GM12872 (cell line): ENCODE measurements around the gene TFE3.

ENCODE experiments used
- CTCF ChIP-seq: IDR thresholded peaks from 3 replicates; pipeline ENCODE4 v1.5.1; 2011; ENCODE audit warnings: low read depth, mild to moderate bottlenecking, low read length, moderate library complexity; ENCODE audit not compliant: insufficient read depth

Gene TFE3

GRCh38 chrX:49059681-49060085 lies 16.5 kb upstream of the TFE3 start:
- no peak for TF ChIP-seq CTCF

GRCh38 chrX:49059201-49059600 lies 16.0 kb upstream of the TFE3 start:
- TF ChIP-seq CTCF = no peak

- no peak for TF ChIP-seq CTCF
These were observed 15.6 kb upstream of the TFE3 start, which contains the start of gene CCDC120 for GRCh38 chrX:49058794-49059193. TSS of gene CCDC120 (plus strand) at chrX:49058999. CDS start at chrX:49062042, 3,043 bp downstream.

- no peak for TF ChIP-seq CTCF
These were observed 11.1 kb upstream of the TFE3 start for GRCh38 chrX:49054073-49054762.

- TF ChIP-seq CTCF = no peak
These were observed 10.3 kb upstream of the TFE3 start for GRCh38 chrX:49053223-49054072.

- TF ChIP-seq CTCF = no peak
These were observed 777 bp upstream of the TFE3 start for GRCh38 chrX:49043987-49044281.

- no peak for TF ChIP-seq CTCF
These were observed 457 bp downstream of the TFE3 start for GRCh38 chrX:49042581-49043219.
